CD4-positive, alpha-beta T cell treated with Interleukin-4 for 4 hours (primary cell): ENCODE results near the gene MARCKS.
"Not testable (repeated sequence)": the region's sequence is repeated elsewhere in the genome, so short reads cannot be mapped to it uniquely, and the experiment has no call there.

Experiments used
- DNase-seq: peaks from one replicate; pipeline ENCODE4 v3.0.0-alpha.2; 2020

Gene MARCKS

GRCh38 chr6:113888493-113888892 lies 31.3 kb downstream of the MARCKS start:
- no peak for DNase-seq

DNA sequence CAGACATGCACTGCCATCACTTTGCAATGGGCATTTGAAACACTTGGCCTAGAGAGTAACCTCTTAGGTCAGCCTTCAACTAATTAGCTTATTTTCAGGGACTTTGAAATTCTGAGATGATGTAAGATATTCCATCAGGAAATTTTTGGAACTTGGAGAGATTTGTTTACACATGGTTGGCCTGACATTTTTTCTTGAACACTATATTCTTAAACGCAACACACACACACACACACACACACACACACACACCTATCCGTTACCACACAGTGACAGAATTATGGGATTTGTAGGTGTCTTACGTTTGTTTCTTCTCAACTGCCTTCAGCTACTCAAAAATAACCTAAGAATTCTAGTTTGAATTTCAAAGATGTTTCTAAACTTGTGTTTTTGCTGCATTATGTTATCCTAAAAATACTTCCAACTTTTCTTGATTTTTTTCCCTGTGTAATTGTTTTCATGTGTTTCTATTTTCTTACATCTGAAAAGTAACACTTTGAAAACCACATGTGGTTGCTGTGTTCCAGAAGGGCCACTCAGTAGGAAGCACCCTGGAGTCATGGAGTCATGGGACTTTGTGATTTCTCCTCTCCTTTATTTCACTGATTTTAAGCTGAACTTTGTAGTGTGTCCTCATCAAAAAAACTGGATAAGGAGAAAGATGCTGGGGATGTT lies 31.9 kb downstream of the MARCKS start:
- DNase-seq = no peak

DNA sequence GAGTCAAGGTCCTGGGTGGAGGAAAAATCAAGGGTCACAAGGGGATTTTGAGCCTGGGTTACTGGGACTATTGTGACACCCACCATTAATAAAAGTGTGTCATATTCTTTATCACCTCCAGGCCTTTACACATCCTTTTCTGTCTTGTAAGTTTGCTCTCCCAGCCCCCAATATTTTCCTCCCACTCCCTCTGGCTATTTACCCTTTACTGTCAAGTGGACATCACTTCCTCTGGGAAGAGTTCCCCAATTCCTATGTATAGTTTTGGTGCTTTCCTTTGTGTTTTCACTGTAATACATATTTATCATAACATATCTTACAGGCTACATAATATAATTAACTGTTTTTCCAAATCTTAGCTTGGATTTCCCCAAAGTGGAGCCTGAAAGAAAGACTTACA lies 36.3 kb downstream of the MARCKS start:
- no peak for DNase-seq

GRCh38 chr6:113893866-113894265 lies 36.7 kb downstream of the MARCKS start:
- no peak for DNase-seq

- no peak for DNase-seq
These were observed 37.8 kb downstream of the MARCKS start for GRCh38 chr6:113894712-113895674.

GRCh38 chr6:113901482-113901881 lies 44.3 kb downstream of the MARCKS start:
- no peak for DNase-seq

- DNase-seq = no peak
These were observed 46.7 kb downstream of the MARCKS start for GRCh38 chr6:113903666-113904330.

GRCh38 chr6:113907102-113907815 lies 50.1 kb downstream of the MARCKS start:
- no peak for DNase-seq

DNA sequence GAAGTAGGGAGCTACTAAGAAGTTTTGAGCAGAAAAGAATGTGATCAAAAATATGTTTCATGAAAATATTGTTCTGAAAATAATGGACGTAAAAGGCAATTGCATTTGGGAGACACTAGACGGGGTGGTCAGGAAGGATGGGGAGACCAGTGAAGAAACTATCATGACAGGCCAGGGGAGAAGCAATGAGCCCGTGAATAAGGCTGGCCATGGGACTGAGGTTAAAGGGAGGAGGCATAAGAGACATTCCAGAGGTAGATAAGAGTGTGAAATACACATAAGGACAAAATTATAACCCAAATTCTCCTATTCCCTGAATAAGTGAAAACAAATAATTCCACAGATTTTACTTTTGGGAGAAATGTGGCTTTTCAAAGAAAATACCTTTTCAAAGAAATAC lies 51.7 kb downstream of the MARCKS start:
- no peak for DNase-seq

DNA sequence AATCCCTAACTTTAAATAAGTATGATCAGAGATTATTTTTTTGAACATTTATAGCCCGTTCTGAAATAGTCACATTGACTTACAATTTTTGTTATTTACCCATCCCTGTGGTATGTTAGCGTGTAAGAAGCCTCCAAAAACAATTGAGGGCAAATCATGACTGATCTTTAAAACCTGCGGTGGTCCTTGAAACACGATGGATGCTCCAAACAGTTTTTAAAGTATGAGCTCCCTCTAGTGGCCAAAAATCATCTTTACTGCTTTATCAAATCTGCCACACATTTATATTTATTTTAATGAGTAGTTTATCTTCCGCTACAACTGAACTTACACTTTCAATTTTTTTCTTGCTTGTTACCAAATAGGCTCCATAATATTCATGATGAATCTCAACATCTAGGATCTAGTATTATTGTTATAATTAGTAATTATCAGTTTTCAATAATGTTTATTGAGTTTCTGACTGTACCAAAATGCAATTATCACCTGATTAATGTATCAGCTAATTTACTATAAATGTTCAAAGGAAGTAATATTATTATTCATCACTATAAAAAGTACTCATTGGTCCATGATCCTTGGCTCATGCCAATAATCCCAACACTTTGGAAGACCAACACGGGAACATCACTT lies 52.2 kb downstream of the MARCKS start:
- peak; percentile 57 for DNase-seq

DNA sequence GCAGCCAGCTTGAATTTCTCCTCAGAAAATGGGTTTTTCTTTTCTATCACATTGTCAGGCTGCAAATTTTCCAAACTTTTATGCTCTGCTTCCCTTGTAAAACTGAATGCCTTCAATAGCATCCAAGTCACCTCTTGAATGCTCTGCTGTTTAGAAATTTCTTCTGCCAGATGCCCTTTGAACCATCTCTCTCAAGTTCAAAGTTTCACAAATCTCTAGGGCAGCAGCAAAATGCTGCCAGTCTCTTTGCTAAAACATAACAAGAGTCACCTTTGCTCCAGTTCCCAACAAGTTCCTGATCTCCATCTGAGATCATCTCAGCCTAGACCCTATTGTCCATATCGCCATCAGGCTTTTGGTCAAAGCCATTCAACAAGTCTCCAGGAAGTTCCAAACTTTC lies 53.1 kb downstream of the MARCKS start:
- DNase-seq = not testable (repeated sequence)
